HG03135 (cell line): Measurements from ENCODE around the gene CYBRD1.
"Not testable (repeated sequence)": the region's sequence is repeated elsewhere in the genome, so short reads cannot be mapped to it uniquely, and the experiment has no call there.

Source experiments
- ATAC-seq: cut with Tn5 transposase; IDR thresholded peaks from one replicate; pipeline ENCODE4 v1.9.1; 2021; ENCODE audit warnings: mild to moderate bottlenecking, moderate library complexity; ENCODE audit not compliant: unreplicated experiment

CYBRD1 gene

GRCh38 chr2:171514908-171515582, 7.2 kb upstream of the CYBRD1 start:
- no peak for ATAC-seq

- no peak for ATAC-seq
These were observed 6.5 kb upstream of the CYBRD1 start for GRCh38 chr2:171515672-171516298.

DNA sequence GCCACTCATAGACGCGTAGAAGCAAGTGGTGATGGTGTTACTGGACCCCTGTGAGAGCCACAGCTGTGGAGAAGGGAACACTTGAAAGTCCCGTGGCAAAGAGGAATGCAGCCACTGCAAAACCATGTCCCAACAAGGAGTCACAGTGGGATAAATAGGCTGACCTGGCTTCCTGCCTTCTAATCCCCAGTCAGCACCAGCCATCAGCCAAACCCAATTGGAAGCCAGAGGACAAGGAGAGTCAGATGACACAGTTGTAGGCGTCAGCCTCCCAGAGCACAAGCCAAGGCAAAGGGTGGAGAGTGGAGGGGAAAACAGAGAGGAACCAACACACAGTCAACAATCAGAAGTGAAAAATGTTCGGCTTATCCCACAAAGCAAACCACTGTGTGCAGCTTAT, 5.5 kb upstream of the CYBRD1 start:
- ATAC-seq: no peak

GRCh38 chr2:171520471-171520870, 1.8 kb upstream of the CYBRD1 start:
- no peak for ATAC-seq

DNA sequence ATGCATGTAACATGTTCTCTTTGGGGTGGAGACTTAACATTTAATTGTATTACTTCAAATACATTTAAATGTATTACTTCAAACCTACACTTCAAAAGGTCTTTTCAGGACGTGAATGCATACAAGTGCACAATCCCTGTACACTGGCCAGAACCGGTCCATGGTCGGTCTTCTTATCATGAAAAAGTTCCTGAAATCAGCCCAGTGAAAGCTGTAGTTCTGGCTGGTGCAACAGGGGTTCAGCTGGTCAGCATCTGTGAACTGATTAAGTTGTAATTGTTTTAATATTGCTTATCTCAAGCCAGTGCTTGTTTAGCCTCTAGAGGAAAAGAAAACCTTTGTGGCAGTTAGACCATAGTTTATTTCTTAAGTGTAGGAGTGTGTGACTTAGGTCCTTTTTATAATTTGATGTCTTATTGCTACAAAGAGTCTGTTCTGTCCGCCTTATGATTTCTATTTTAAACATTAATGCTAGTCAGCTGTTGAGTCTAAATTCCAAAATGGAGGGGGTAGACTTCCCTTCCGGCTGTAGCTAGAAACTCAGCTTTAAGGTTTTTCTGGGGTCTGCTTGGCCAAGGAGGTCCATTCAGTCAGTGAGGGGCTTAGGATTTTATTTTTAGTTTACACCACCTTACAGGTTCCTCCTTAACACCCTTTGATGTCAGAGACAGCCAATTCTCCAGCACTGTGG, 768 bp upstream of the CYBRD1 start:
- no peak for ATAC-seq

DNA sequence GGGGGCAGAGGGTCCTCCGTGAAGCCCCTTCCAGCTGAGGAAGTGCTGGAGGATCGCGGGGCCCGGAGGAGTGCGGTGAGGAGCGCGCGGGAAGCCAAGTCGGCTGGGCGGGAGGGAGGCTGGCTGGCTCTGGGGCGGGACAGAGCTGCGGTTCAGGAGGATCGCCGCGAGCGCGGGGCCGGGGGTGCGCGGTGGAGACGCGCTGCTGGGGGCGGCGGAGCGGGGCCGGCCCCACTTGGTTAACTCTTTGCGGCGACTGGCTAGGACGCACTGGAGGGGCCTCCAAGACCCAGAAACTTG, 464 bp downstream of the CYBRD1 start:
- peak; percentile 23 for ATAC-seq

DNA sequence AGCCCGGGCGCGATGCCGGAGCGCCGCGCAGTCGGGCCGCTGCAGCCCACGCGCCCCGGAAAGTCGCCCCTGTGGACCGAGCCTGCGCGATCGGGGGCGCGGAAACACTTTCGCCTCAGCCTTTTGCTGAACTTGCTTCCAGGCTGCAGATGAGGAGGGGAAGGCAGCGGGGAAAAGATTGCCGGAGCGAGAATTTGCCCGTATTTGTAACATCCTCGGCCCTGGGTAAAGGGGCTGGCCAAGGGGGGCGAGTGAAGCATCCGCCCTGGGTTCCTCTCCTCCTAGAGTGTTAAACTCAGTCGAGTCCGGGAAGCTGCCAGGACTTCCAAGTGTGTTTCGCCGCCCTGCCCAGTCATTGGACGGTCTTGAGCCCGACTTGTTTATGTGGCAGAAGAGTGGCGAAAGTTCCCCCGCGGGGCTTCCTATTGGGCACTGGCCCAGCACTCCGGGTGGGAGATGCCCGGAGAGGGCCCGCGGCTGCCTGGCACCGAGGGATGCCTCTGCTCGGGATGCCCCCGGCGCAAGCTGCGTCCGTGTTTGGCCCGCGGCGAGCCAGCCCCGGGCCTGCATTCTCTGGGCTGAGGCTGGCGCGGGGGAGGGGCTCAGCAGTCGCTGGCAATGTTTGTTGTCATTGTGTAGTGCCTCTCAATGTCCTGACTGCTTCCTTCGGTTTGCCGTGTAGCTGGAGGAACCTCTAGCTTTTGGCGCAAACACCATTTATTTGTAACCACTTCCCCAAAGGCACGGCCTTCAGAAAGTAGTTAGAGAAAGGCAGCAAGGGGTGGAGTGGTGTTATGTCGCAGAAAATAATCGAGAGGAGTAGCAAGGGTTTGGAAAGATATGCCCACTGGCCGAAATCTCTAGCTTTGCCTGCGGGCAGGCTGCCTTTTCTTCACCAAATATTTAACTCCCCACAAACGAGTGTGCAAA, 1.1 kb downstream of the CYBRD1 start:
- peak; percentile 45 for ATAC-seq

- ATAC-seq: no peak
These were observed 1.7 kb downstream of the CYBRD1 start for GRCh38 chr2:171524018-171524401.

GRCh38 chr2:171529914-171530313, 7.6 kb downstream of the CYBRD1 start:
- ATAC-seq: no peak

DNA sequence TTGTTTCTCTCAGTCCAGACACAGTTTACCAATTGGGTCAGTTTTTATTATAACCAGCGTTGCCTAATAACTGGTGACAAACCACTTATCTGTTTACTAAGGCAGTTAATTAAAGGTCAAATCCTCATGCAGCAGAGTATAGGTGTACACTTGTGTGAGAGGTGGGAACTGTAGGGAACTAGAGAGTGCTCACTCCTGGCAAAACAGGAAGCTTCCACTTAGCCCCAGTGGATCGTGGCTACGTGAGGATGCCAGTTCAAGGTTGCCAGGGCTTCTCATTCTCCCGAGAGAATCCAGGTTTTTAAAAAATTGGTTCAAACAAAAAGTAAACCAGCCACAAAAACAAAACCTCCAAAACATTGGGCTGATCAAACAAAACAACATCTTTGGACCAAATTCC, 8.1 kb downstream of the CYBRD1 start:
- ATAC-seq: no peak

GRCh38 chr2:171530859-171531258, 8.6 kb downstream of the CYBRD1 start:
- ATAC-seq: not testable (repeated sequence)

GRCh38 chr2:171531291-171531690, 9.0 kb downstream of the CYBRD1 start:
- ATAC-seq: no peak

- no peak for ATAC-seq
These were observed 9.7 kb downstream of the CYBRD1 start for GRCh38 chr2:171531836-171532450.

DNA sequence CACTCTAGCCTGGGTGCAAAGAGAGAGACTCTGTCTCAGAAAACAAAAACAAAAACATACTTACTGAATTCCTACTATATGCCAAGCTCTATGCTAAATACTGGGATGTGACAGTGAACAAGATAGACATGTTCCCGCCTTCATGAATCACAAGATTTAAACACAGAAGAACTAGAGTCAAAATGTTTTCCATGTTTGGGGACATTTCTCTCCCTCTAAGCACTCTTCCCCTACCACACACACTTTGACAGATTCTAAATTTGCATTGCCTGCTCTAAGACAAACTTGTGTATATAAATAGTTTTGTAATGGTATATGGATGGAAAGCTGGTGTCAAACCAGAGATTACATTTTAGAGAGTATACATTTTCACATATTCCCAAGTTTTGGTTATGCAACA, 11.1 kb downstream of the CYBRD1 start:
- no peak for ATAC-seq

DNA sequence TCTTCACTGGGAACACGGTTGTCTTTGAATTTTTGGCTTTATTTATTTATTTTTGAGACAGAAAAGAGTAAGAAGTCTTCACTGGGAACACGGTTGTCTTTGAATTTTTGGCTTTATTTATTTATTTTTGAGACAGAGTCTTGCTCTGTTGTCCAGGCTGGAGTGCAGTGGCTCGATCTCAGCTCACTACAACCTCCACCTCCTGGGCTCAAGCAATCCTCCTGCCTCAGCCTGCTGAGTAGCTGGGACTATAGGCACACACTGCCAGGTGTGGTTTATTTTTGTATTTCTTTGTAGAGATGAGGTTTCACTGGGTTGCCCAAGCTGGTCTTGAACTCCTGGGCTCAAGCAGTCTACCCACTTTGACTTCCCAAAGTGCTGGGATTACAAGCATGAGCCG, 13.3 kb downstream of the CYBRD1 start:
- not testable (repeated sequence) for ATAC-seq

- ATAC-seq: no peak
These were observed 18.2 kb downstream of the CYBRD1 start for GRCh38 chr2:171540437-171540836.

- no peak for ATAC-seq
These were observed 19.1 kb downstream of the CYBRD1 start for GRCh38 chr2:171541202-171541887.

- no peak for ATAC-seq
These were observed 22.8 kb downstream of the CYBRD1 start for GRCh38 chr2:171545086-171545485.

DNA sequence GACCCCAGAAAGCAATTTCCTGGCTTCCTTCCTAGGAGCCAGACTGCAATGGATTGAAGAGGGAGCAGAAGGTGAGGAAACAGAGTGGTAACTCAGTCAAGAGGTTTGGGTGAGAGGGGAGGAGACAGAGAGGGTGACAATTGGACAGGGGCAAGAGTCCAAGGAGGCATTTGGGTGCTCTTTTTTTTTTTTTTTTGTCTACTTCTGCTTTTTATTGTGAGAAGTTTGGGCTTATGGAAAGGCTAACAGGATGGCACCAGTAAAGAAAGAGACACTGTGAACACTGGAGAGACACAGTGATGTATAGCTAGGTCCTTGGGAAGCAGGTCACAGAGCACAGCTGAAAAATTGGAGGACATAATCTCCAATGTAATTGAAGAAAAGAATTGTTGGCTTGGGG, 25.0 kb downstream of the CYBRD1 start:
- ATAC-seq: no peak

DNA sequence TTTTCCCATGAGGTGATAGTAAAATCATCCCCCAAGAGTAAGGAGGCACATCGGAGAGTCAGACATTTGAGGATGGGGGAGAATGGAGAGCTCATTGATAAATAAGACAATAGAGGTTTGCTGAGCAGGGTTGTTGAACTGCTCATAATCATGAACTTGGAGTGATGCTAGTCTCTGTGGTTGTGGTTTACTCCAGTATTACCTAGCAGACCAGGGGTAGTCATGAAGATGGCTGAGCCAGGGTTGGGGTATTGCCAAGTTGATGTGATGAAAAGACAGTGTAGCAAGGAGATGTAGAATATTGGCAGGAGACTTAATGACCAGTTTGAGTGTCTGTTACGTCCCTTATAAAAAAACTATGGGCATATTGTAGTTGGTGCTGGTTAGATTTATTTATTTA, 25.4 kb downstream of the CYBRD1 start:
- ATAC-seq: no peak
